Stimulated activated naive CD8-positive, alpha-beta T cell treated with anti-CD3 and anti-CD28 coated beads, Interleukin-15, amount 100 ng/mL, for 72 hours (primary cell): ENCODE measurements around the gene ZNF552.

Experiments
- ATAC-seq: fragments of 150-1000 bp; cut with Tn5 transposase; 2 replicates; pipeline ENCODE4 v1.10.0; 2021; ENCODE audit warnings: mild to moderate bottlenecking, moderate library complexity
- DNase-seq, 2 donors: peaks; one replicate each; pipeline ENCODE4 v3.0.0; 2021 to 2022
- H3K27ac Mint-ChIP-seq, 2 donors: one replicate each; pipeline ENCODE4 v1.8.0; 2022; ENCODE audit warnings: mild to moderate bottlenecking in 2 of 2, mixed read lengths in 2 of 2, moderate library complexity in 2 of 2
- H3K27me3 Mint-ChIP-seq: one replicate; pipeline ENCODE4 v1.8.0; 2022; ENCODE audit warnings: mixed read lengths
- H3K4me1 Mint-ChIP-seq: one replicate; pipeline ENCODE4 v1.8.0; 2022; ENCODE audit warnings: mild to moderate bottlenecking, mixed read lengths
- H3K4me3 Mint-ChIP-seq, 2 donors: one replicate each; pipeline ENCODE4 v1.8.0; 2022; ENCODE audit warnings: mild to moderate bottlenecking in 2 of 2, mixed read lengths in 2 of 2, moderate library complexity in 1 of 2
- H3K9me3 Mint-ChIP-seq, 2 donors: one replicate each; pipeline ENCODE4 v1.8.0; 2022; ENCODE audit warnings: mixed read lengths in 2 of 2

Gene ZNF552

GRCh38 chr19:57769345-57770131 is 45.2 kb downstream of the ZNF552 start, which contains the start of gene ZNF586:
Gene ZNF586, plus strand, starts transcription at chr19:57769676. Its CDS starts 167 bp downstream, at chr19:57769843.
- peak within 1 kb of the TSS; percentile 95 for H3K27ac Mint-ChIP-seq
- peaks cover 40% of the 10 kb centered on the region for H3K4me1 Mint-ChIP-seq
- peak; percentile 80 to 89 for DNase-seq
- H3K27me3 Mint-ChIP-seq = no peaks in the 10 kb centered on the region
- peak within 1 kb of the TSS; percentile 95 to 97 for H3K4me3 Mint-ChIP-seq
- H3K9me3 Mint-ChIP-seq = peaks cover 16 to 47% of the 10 kb centered on the region in 2 donors
- ATAC-seq = peak; percentile 100

DNA sequence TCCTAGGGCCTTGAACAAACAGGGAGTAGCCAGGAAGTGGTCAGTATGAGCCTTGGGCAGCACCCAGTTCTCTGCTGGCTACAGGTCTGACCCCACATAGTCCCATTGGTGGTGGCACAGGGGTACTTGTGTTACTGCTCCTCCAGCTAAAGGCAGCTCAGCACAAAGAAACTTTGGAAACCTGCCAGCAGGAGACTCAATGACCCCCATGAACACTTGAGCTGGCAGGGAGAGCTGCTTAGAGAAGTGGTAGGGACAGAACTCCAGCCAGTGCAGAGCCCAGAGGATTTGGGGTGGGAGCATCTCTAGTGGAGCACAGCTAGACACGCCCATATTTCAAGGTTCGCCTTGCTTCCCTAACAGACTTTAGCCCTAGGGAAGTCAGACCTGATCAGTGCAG is 55.6 kb downstream of the ZNF552 start:
- Mint-ChIP-seq H3K27ac (no peak overlapping the region), H3K27me3 (no peaks in the 10 kb centered on the region), H3K4me3 (no peak overlapping the region), H3K4me1 (no peaks in the 10 kb centered on the region), H3K9me3 (peaks cover 41 to 58% of the 10 kb centered on the region in 2 donors)
- no peak for ATAC-seq
- no peak for DNase-seq

DNA sequence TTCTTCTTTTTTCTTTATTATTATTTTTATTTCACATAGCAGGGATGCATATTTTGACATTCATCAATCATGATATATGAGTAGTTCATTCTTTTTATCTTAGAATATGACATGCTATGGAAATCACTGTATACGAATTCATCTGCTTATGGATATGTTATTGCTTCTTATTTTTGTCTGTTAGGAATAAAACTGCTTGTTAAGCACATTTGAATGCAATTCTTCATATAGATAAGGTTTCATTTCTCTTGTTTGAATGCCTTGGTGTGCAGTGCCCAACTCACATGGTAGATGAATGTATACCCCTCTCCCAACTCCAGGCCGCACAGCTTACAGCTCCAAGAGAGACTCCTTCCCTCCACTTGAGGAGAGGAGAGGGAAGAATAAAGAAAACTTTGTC is 56.8 kb downstream of the ZNF552 start:
- no peak overlapping the region for H3K27ac Mint-ChIP-seq
- no peak overlapping the region for H3K4me3 Mint-ChIP-seq
- ATAC-seq (no peak), DNase-seq (no peak)
- H3K27me3 Mint-ChIP-seq = no peaks in the 10 kb centered on the region
- H3K4me1 Mint-ChIP-seq = no peaks in the 10 kb centered on the region
- peaks cover 51 to 67% of the 10 kb centered on the region in 2 donors for H3K9me3 Mint-ChIP-seq
